K562 treated with DMSO at 1 percent for 12 hours (cell line): Measurements from ENCODE around the gene MEG3. TPM values are rescaled to one million over a fixed set of nuclear protein-coding genes. Genes with fewer than 3 reads are reported as not detected.

Source experiments
- total RNA-seq: library from RNA; unstranded; fragments of 300-600 nt; gene quantifications from 2 replicates; pipeline ENCODE4 v1.2.3, GENCODE V29; 2022; ENCODE audit not compliant: insufficient read depth

Gene MEG3
- 1.1 and 6.9 TPM in 2 replicates for total RNA-seq

DNA sequence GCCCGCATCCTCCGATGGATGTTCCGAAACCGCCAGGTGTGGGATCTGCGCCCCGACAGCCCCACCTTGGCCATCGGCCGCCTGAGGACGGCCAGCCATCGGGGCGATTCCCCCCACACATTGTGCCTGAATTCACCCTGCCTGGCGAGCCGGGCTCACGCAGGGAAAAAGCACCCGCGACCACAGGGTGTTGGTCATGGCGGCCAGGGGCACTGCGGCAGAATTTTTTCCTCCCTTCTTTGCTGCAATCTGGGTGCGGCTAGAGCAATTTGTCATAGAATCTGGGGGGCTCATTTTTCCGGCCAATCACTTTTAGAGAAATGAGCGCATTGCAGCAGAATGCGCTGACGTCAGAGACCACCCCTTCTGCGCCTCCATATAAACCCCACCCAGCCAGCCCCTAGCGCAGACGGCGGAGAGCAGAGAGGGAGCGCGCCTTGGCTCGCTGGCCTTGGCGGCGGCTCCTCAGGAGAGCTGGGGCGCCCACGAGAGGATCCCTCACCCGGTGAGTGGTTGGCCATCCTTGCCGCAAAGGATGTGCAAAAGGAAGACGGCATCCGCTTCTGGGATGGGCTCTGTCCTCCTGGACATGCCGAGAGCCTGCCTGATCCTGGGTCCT is at the start of gene MEG3:
Gene MEG3, plus strand, starts transcription at position 406 of the 619 bp plus-strand sequence.

DNA sequence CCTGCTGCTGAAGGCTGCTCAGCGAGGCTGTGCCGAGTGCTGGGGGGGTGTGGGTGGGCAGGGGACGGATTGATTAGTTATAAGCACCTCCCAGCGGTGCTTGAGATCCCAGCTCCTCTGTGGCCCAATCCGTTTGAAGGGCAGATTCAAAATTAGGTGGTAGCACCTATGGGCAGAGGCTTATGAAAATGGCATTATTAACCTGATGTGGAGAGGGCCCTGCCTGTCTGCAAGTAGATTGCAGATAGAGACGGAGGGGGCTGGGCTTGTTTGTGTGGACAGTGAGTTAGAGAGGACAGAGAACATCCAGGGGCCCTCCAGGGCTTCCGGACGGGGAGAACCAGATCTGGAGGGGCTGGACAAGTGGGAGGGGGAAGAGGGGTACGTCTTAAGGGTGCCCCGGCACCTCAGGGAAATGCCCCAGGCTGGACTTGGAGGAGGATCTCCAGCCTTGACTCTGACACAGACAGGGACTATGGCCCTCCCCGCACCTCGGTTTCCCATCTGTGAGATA is 77.8 kb downstream of the MEG3 start, which contains the start of gene RTL1:
Gene RTL1, minus strand, starts transcription at position 51 of the 514 bp plus-strand sequence. CDS start 18,934 bp downstream, outside the sequence.

Other genes starting within 250 kb of the MEG3 start
- not detected in 2 replicates for gene BEGAIN, start 238.7 kb upstream of the MEG3 start, total RNA-seq
- 314 and 349 TPM in 2 replicates for gene DLK1, start 99.2 kb upstream of the MEG3 start, total RNA-seq
- not detected in 2 replicates for gene RTL1, start 77.6 kb downstream of the MEG3 start, total RNA-seq